ENCODE measurements around the gene CPED1. TPM values are rescaled to one million over a fixed set of nuclear protein-coding genes. Genes with fewer than 3 reads are reported as not detected.

Gene CPED1
- total RNA-seq, 4 donors from 2014 or later, result 1.9 to 4.4 (median 3.7) TPM

DNA sequence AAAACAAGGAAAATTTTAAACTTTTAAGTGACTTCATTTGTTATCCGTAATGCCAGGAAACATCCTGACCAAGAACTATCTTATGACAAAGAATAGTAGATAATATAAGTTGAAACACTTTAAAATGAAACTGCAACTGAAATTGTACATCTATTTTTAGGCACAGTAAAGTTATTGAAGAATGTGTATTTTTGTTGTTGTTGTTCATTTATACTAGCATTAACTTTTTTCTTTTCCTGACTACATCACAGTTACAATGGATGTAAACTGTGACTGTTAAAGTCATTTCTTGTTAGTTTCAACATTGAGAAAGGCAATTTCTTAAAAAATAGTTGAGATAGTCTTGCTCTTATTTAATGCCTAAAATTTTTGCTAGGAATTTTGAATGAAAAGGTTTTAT lies 2.6 kb downstream of the CPED1 start:
- no peak overlapping the region for H3K4me3 ChIP-seq (ENCODE audit: low read depth, poor library complexity, severe bottlenecking)
- intact Hi-C loops (cut with DNase I; ENCODE audit: low total_unique reads), result loop anchor here (2.0 kb wide), 1 partner anchor 40 kb away; the partner anchor contains the start of gene ING3
- 50 to 66% methylated on average over 1 of the region's 1 CpG for WGBS, 2 donors
- no peak for DNase-seq (ENCODE audit: low spot score in 2 of 2)
- TF ChIP-seq POLR2A (IDR thresholded peaks at IDR 0.05) (no peak), CTCF (IDR thresholded peaks at IDR 0.05) (no peak)

DNA sequence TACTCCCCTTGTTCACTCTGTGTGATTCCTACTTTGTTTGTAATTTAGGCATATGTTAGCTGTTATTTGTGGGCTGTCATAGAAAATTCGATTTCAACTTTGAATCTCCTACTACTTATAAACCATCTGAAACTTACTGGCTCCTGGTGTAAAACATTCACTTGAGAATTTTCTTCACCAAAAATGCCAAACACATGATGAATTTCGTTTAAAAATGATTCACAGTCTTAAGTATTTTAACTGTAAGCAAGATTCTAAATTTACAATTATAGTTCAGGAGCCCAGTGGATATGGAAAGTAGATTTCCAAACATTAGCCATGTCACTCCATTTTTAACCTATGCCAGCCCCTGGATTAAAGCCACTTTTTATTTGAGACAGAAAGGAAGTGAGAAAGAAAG lies 3.1 kb downstream of the CPED1 start:
- intact Hi-C loops (cut with DNase I; ENCODE audit: low total_unique reads), result loop anchor here (2.0 kb wide), 1 partner anchor 41 kb away; the partner anchor contains the start of gene ING3
- no peak for DNase-seq (ENCODE audit: low spot score in 2 of 2)
- WGBS, 2 donors, result 44 to 51% methylated on average over 2 of the region's 2 CpGs
- H3K4me3 ChIP-seq (ENCODE audit: low read depth, poor library complexity, severe bottlenecking), result no peak overlapping the region
- TF ChIP-seq POLR2A (IDR thresholded peaks at IDR 0.05), result no peak
- TF ChIP-seq CTCF (IDR thresholded peaks at IDR 0.05), result no peak

GRCh38 chr7:120992272-120992964 lies 3.9 kb downstream of the CPED1 start:
- intact Hi-C loops (cut with DNase I; ENCODE audit: low total_unique reads), result no loop called here
- no peak overlapping the region for H3K4me3 ChIP-seq (ENCODE audit: low read depth, poor library complexity, severe bottlenecking)
- no peak for DNase-seq (ENCODE audit: low spot score in 2 of 2)
- TF ChIP-seq CTCF (IDR thresholded peaks at IDR 0.05), result no peak
- TF ChIP-seq POLR2A (IDR thresholded peaks at IDR 0.05), result no peak

- TF ChIP-seq POLR2A (IDR thresholded peaks at IDR 0.05), result no peak
- no peak for TF ChIP-seq CTCF (IDR thresholded peaks at IDR 0.05)
- intact Hi-C loops (cut with DNase I; ENCODE audit: low total_unique reads), result no loop called here
- no peak for DNase-seq (ENCODE audit: low spot score in 2 of 2)
- no peak overlapping the region for H3K4me3 ChIP-seq (ENCODE audit: low read depth, poor library complexity, severe bottlenecking)
Measured at GRCh38 chr7:120992965-120993494, 4.5 kb downstream of the CPED1 start.

DNA sequence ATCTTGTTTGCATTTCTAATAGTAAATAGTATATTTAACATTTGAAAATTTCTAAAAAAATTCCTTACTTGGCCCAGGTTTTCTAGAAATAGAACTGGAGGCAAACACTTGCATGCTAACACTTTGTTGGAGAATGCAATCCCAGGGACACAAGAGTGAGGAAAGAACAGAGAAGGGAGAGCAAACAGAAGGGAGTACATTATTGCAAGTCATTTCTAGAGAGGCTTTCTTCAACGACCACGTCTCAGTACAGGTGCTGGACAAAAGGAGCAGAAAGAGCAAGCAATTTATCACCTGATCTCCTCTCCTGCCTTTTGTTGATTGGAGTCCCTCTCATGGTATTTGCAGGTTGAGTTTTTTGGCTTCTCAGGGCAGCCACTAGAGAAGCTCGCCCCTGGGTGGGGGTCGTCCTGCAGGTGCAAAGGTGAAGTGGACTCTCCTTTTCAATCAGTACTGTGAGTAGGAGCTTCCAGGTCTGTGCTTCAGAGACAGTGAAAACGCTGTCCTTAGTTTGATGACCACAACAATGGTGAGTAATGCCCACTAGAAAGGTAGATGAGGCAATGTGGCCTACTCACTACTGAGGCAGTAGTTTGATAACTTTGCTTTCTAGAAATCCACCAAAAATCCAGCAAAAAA lies 5.2 kb downstream of the CPED1 start:
- 80 to 83% methylated on average over 5 of the region's 5 CpGs for WGBS, 2 donors
- no peak for DNase-seq (ENCODE audit: low spot score in 2 of 2)
- intact Hi-C loops (cut with DNase I; ENCODE audit: low total_unique reads), result no loop called here
- TF ChIP-seq POLR2A (IDR thresholded peaks at IDR 0.05) (no peak), CTCF (IDR thresholded peaks at IDR 0.05) (no peak)
- H3K4me3 ChIP-seq (ENCODE audit: low read depth, poor library complexity, severe bottlenecking), result no peak overlapping the region
